SK-MEL-5 (cell line): ENCODE measurements around the gene MKI67. TPM values are rescaled to one million over a fixed set of nuclear protein-coding genes. Genes with fewer than 3 reads are reported as not detected.

Source experiments
- DNase-seq: peaks from one replicate; pipeline ENCODE4 v3.0.0-alpha.2; 2016; ENCODE audit warnings: low read depth, low spot score
- in situ Hi-C: cut with HindIII; loops from 2 replicates; pipeline ENCODE4 v1.10.0; 2016; ENCODE audit warnings: low sequenced_read_pairs, high pct_unique_total_duplicates, low pct_unique_long_range_greater_than_20kb
- total RNA-seq: library from RNA; depleted of rRNA; stranded (reverse); fragments of >200 nt; shearing (Covaris generic); gene quantifications from 2 replicates; pipeline ENCODE4 v1.2.3, GENCODE V29; 2014; rRNA removed

MKI67 gene
- total RNA-seq, 1 experiment from 2014 or later, result 11.7 TPM

- in situ Hi-C loops, result no loop called here
- DNase-seq, result no peak
Observed at GRCh38 chr10:128050936-128051335, 75.3 kb downstream of the MKI67 start.

GRCh38 chr10:128050121-128050516, 76.1 kb downstream of the MKI67 start:
- DNase-seq, result no peak
- in situ Hi-C loops, result no loop called here

GRCh38 chr10:128049226-128050120, 76.8 kb downstream of the MKI67 start:
- no peak for DNase-seq
- in situ Hi-C loops, result no loop called here

- no peak for DNase-seq
- in situ Hi-C loops, result no loop called here
Observed at GRCh38 chr10:128048819-128049210, 77.4 kb downstream of the MKI67 start.

GRCh38 chr10:128047991-128048818, 78.0 kb downstream of the MKI67 start:
- in situ Hi-C loops, result no loop called here
- peak; percentile 9 for DNase-seq

- in situ Hi-C loops, result no loop called here
Observed at GRCh38 chr10:128047351-128047750, 78.9 kb downstream of the MKI67 start.

GRCh38 chr10:128046953-128047290, 79.3 kb downstream of the MKI67 start:
- DNase-seq, result no peak
- in situ Hi-C loops, result no loop called here

More at GRCh38 chr10:128047351-128047750, 78.9 kb downstream of the MKI67 start:
- DNase-seq, result no peak

Other genes with a start within 250 kb of the MKI67 start
- gene CLRN3, start 233.5 kb downstream of the MKI67 start, total RNA-seq, result not detected in 2 replicates
- gene PTPRE, start 219.3 kb downstream of the MKI67 start, total RNA-seq, result 0.03 TPM in 1 of 2 replicates, not detected in the other